Kidney (tissue), 14 donors: ENCODE results near the gene MAST3. TPM values are rescaled to one million over a fixed set of nuclear protein-coding genes. Genes with fewer than 3 reads are reported as not detected.

ENCODE experiments used
- DNase-seq, 5 donors: peaks; one replicate each; pipeline ENCODE4 v3.0.0-alpha.2; 2013 to 2020
- FAIRE-seq: peaks from 2 replicates; lab custom pipeline; 2012; peaks lifted over from hg19 to GRCh38; lab: Jason Lieb, UNC
- H3K27ac ChIP-seq, 2 donors: one replicate each; pipeline ENCODE4 v1.7.0; 2013; ENCODE audit warnings: low read depth in 2 of 2, low read length in 2 of 2, inconsistent platforms in 1 of 2
- H3K27me3 ChIP-seq: one replicate; pipeline ENCODE4 v1.7.1; 2013; ENCODE audit warnings: low read length, inconsistent platforms; ENCODE audit not compliant: control insufficient read depth, insufficient read depth
- H3K36me3 ChIP-seq, 3 donors: one replicate each; pipeline versions ENCODE4 v1.7.0 to v1.7.1; 2013; ENCODE audit warnings: low read length in 3 of 3, control low read depth in 1 of 3, inconsistent platforms in 1 of 3; ENCODE audit not compliant: insufficient read depth in 3 of 3, control insufficient read depth in 2 of 3
- H3K4me1 ChIP-seq, 3 donors: one replicate each; pipeline versions ENCODE4 v1.7.0 to v1.7.1; 2013; ENCODE audit warnings: low read length in 3 of 3, inconsistent platforms in 1 of 3, low read depth in 1 of 3; ENCODE audit not compliant: control insufficient read depth in 2 of 3, insufficient read depth in 2 of 3
- H3K4me3 ChIP-seq, 3 donors: one replicate each; pipeline versions ENCODE4 v1.7.0 to v1.8.1; 2013; ENCODE audit warnings: low read length in 3 of 3, control low read depth in 1 of 3, inconsistent platforms in 1 of 3
- H3K9ac ChIP-seq, 3 donors: one replicate each; pipeline versions ENCODE4 v1.7.0 to v1.7.1; 2013; ENCODE audit warnings: low read length in 3 of 3, control low read depth in 1 of 3, inconsistent platforms in 1 of 3
- H3K9me3 ChIP-seq, 3 donors: one replicate each; pipeline versions ENCODE4 v1.7.0 to v1.7.1; 2013; ENCODE audit warnings: low read length in 3 of 3, control low read depth in 1 of 3, inconsistent platforms in 1 of 3; ENCODE audit not compliant: control insufficient read depth in 2 of 3, insufficient read depth in 1 of 3
- CTCF ChIP-seq: IDR thresholded peaks from 3 replicates; pipeline ENCODE4 v1.5.1; 2012; ENCODE audit warnings: mild to moderate bottlenecking, moderate library complexity, borderline replicate concordance; ENCODE audit not compliant: insufficient read depth; ENCODE audit errors: extremely low read depth
- intact Hi-C: fragments of 100-400 bp; cut with DNase I; formaldehyde crosslinking; loops from one replicate; pipeline ENCODE4 v1.11.1; 2022
- polyA plus RNA-seq: library from polyadenylated mRNA; stranded (reverse); fragments of 350-450 nt; fragmentation: Illumina TruSeq; extraction: RNeasy Lipid Tissue Mini Kit (QIAGEN cat#74804); gene quantifications from one replicate; pipeline ENCODE4 v1.2.3, GENCODE V29; 2014; ENCODE audit warnings: low read depth, low replicate concordance; ENCODE audit not compliant: insufficient read depth
- total RNA-seq: library from RNA; stranded (reverse); fragmentation: NEBNext Ultra II Directional; extraction: Animal tissue kit (Norgen Biotek cat#: 25700); gene quantifications from one replicate; pipeline ENCODE4 v1.2.1, GENCODE V29; 2021
- donor health status: control.
- donor health status: control.
- donor health status: control.
- donor health status: control.
- donor health status: control.
- donor health status: DM: yes; HTN: yes; CAD: no.
- donor health status: Normal renal cell carcinoma (clear cell type).

MAST3 gene
- total and polyA plus RNA-seq, 2 donors from 2014 or later, result 5.6 to 16.0 TPM

DNA sequence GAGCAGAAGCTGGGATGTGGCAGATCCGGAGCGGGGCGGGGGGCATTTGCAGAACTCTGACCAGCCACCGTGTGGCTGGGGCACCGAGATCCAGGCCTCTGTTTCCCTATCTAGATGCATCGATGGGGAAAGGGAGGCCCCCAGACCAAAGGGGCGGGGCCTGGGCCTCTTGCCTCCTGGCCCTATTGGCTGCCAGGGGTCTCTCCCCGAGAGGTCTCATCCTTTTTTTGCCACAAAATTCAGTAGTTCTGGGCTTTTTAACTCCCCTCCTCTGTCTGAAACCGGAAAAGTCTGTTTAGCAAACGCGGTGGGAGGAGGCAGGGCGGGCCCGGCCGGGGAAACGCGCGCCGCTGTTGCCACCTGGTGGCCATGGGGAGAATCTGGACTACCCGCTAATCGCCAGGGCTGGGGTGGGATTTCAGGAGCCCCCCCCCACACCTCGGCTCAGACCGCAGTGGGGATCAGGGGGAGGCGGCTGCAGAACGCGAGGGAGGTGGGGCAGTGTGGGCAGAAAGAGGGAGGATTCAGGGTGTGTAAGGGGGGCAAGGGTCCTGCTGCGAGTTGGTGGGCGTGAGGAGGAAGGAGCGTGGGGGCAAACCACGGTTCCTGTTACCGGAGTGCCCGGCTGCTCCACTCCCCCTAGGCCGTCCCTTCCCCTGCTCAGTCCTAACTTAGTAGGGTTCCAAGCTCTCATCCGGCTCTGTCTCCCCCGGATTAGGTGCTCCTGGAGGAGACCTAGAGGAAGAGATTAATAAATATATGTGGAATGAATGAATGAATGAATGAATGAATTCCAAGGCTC is 39.2 kb upstream of the MAST3 start:
- Histone ChIP-seq H3K36me3 (no peaks in the 10 kb centered on the region), H3K9ac (no peak overlapping the region), H3K4me3 (peak overlapping the region in 1 of 3 donors; percentile 31), H3K27ac (peak overlapping the region; percentile 69 to 79), H3K9me3 (no peaks in the 10 kb centered on the region), H3K4me1 (peaks cover 0 to 4% (median 2%) of the 10 kb centered on the region in 3 donors), H3K27me3 (no peaks in the 10 kb centered on the region)
- DNase-seq (peak; percentile 88 to 94 (median 91)), FAIRE-seq (no peak)
- intact Hi-C loops, result loop anchor here (5.0 kb wide), 1 partner anchor 51 kb away; the partner anchor contains the start of gene ARRDC2
- peak; percentile 90 for TF ChIP-seq CTCF

DNA sequence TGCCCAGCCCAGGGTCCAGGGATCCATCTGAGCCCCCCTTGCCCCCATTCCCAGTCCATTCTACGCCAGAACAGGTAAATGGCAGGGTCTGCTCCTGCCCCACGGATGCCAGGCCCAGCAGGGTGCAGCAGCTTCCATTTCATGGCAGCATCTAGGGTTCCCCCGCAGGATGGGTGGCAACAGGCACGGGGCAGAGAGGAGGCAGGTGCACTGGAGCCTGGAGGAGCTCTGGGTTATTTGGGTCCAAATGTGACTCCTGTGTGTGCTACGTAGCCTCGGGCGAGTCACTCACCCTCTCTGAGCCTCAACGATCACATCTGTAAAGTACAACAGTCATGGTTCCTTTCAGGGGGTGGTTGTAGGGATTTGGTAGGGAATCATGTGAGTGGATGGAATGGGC is 38.3 kb upstream of the MAST3 start:
- Histone ChIP-seq H3K4me3 (no peak overlapping the region), H3K9me3 (no peaks in the 10 kb centered on the region), H3K4me1 (peaks cover 0 to 4% (median 2%) of the 10 kb centered on the region in 3 donors), H3K9ac (no peak overlapping the region), H3K27me3 (no peaks in the 10 kb centered on the region), H3K36me3 (no peaks in the 10 kb centered on the region), H3K27ac (no peak overlapping the region)
- no peak for FAIRE-seq
- intact Hi-C loops, result loop anchor here (5.0 kb wide), 1 partner anchor 52 kb away; the partner anchor contains the start of gene ARRDC2
- TF ChIP-seq CTCF, result no peak
- DNase-seq, result no peak

DNA sequence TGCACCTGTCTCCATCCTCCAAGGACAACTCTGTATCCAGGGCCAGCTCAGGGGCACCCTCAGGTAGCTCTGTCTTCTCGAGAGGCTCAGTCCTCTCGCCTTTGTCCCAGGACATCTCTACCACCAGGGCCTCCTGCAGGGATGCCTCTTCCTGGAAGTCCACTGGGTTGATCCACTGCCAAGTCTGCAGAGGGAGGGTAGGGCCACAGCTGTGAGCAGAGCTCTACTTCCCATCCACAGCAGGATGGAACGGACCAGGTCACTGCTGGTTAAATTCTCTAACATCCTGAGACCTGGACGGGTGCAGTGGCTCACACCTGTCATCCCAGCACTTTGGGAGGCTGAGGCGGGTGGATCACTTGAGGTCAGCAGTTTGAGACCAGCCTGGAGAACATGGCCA is 37.7 kb upstream of the MAST3 start:
- Histone ChIP-seq H3K27ac (no peak overlapping the region), H3K4me1 (peaks cover 0 to 4% (median 2%) of the 10 kb centered on the region in 3 donors), H3K9ac (no peak overlapping the region), H3K36me3 (no peaks in the 10 kb centered on the region), H3K27me3 (no peaks in the 10 kb centered on the region), H3K4me3 (no peak overlapping the region), H3K9me3 (no peaks in the 10 kb centered on the region)
- FAIRE-seq (no peak), DNase-seq (no peak)
- TF ChIP-seq CTCF, result no peak
- intact Hi-C loops, result loop anchor here (5.0 kb wide), 1 partner anchor 53 kb away; the partner anchor contains the start of gene ARRDC2
